IMR-90 (cell line): Measurements from ENCODE around the gene DNAJC17. TPM values are rescaled to one million over a fixed set of nuclear protein-coding genes. Genes with fewer than 3 reads are reported as not detected.

ENCODE experiments used
- ATAC-seq: fragments of 200-7000 bp; cut with Tn5 transposase; 2 replicates; pipeline ENCODE4 v1.9.1; 2020; ENCODE audit warnings: low read depth, mild to moderate bottlenecking, moderate library complexity
- BruUV-seq: library from RNA; stranded (reverse); fragments of 400-500 nt; replicated peaks from 2 replicates; lab custom pipeline; 2021; lab: Mats Ljungman, UMichigan
- CTCF ChIA-PET: fragments of 300-600 bp; formaldehyde crosslinking; extraction: SDS; loops from one replicate; lab custom pipeline; 2021; ENCODE audit warnings: antibody characterized with exemption; lab: Yijun Ruan, JAX
- POLR2A ChIA-PET: fragments of 300-600 bp; sonication (Branson Sonifier 250); formaldehyde crosslinking; loops from one replicate; lab custom pipeline; 2022; ENCODE audit warnings: antibody characterized with exemption; ENCODE audit not compliant: unreplicated experiment; lab: Charles Lee
- DNase-seq: peaks from one replicate; pipeline ENCODE4 v3.0.0; 2013
- H2AFZ ChIP-seq: replicated peaks from 2 replicates; pipeline ENCODE3; 2013; ENCODE audit warnings: low read length, mild to moderate bottlenecking; ENCODE audit not compliant: poor library complexity
- H2AK5ac ChIP-seq: 2 replicates; pipeline ENCODE4 v1.6.1; 2013; ENCODE audit warnings: low read depth, low read length, inconsistent platforms
- H2AK9ac ChIP-seq: replicated peaks from 2 replicates; pipeline ENCODE3; 2013; ENCODE audit warnings: mild to moderate bottlenecking, low read depth, low read length, moderate library complexity; ENCODE audit not compliant: poor library complexity
- H2BK120ac ChIP-seq: 2 replicates; pipeline ENCODE4 v1.6.1; 2013; ENCODE audit warnings: low read depth, low read length, inconsistent platforms
- H2BK15ac ChIP-seq: 3 replicates; pipeline ENCODE4 v1.6.1; 2013; ENCODE audit warnings: low read depth, low read length, inconsistent platforms
- H2BK20ac ChIP-seq: 2 replicates; pipeline ENCODE4 v1.6.1; 2013; ENCODE audit warnings: low read depth, mild to moderate bottlenecking, inconsistent platforms, low read length, moderate library complexity
- H2BK5ac ChIP-seq: 2 replicates; pipeline ENCODE4 v1.6.1; 2013; ENCODE audit warnings: mild to moderate bottlenecking, low read depth, low read length, inconsistent platforms; ENCODE audit not compliant: poor library complexity, severe bottlenecking
- H3K14ac ChIP-seq: replicated peaks from 2 replicates; pipeline ENCODE4 v1.6.1; 2013; ENCODE audit warnings: low read depth, low read length, inconsistent platforms
- H3K18ac ChIP-seq: 2 replicates; pipeline ENCODE4 v1.6.1; 2013; ENCODE audit warnings: low read depth, low read length, control low read depth
- H3K23ac ChIP-seq: 2 replicates; pipeline ENCODE4 v1.6.1; 2013; ENCODE audit warnings: low read depth, low read length, inconsistent platforms
- H3K27ac ChIP-seq: 2 replicates; pipeline ENCODE4 v1.5.1; 2013; ENCODE audit warnings: mild to moderate bottlenecking, control low read depth, low read length; ENCODE audit not compliant: insufficient read depth
- H3K27me3 ChIP-seq: 2 replicates; pipeline ENCODE4 v1.6.1; 2013; ENCODE audit warnings: low read length; ENCODE audit not compliant: control insufficient read depth, insufficient read depth
- H3K36me3 ChIP-seq: 2 replicates; pipeline ENCODE4 v1.6.1; 2013; ENCODE audit warnings: low read length, mixed read lengths; ENCODE audit not compliant: control insufficient read depth, insufficient read depth
- H3K4ac ChIP-seq: 2 replicates; pipeline ENCODE4 v1.6.1; 2013; ENCODE audit warnings: low read depth, low read length, inconsistent platforms
- H3K4me1 ChIP-seq: 2 replicates; pipeline ENCODE4 v1.6.1; 2013; ENCODE audit warnings: low read length, mixed read lengths; ENCODE audit not compliant: control insufficient read depth, insufficient read depth
- H3K4me2 ChIP-seq: 2 replicates; pipeline ENCODE4 v1.6.1; 2013; ENCODE audit warnings: low read depth, mild to moderate bottlenecking, control low read depth, low read length, moderate library complexity
- H3K4me3 ChIP-seq: 2 replicates; pipeline ENCODE4 v1.5.1; 2013; ENCODE audit warnings: low read depth, mild to moderate bottlenecking, control low read depth, low read length, moderate library complexity; ENCODE audit not compliant: insufficient read depth
- H3K56ac ChIP-seq: 2 replicates; pipeline ENCODE4 v1.6.1; 2013; ENCODE audit warnings: low read length, inconsistent platforms; ENCODE audit not compliant: insufficient read depth; ENCODE audit errors: extremely low read depth
- H3K79me1 ChIP-seq, 2 experiments: 2 replicates each; pipeline ENCODE4 v1.6.1; 2013; ENCODE audit warnings: low read length in 2 of 2, inconsistent platforms in 1 of 2, low read depth in 1 of 2
- H3K9ac ChIP-seq: 2 replicates; pipeline ENCODE4 v1.6.1; 2013; ENCODE audit warnings: low read depth, low read length, control low read depth
- H3K9me1 ChIP-seq: 2 replicates; pipeline ENCODE4 v1.6.1; 2013; ENCODE audit warnings: low read length, inconsistent platforms; ENCODE audit not compliant: insufficient read depth
- H3K9me3 ChIP-seq: 2 replicates; pipeline ENCODE4 v1.6.1; 2013; ENCODE audit warnings: low read length; ENCODE audit not compliant: control insufficient read depth, insufficient read depth
- H4K20me1 ChIP-seq: 2 replicates; pipeline ENCODE4 v1.6.1; 2013; ENCODE audit warnings: low read length, inconsistent platforms; ENCODE audit not compliant: insufficient read depth
- H4K5ac ChIP-seq: 2 replicates; pipeline ENCODE4 v1.6.1; 2013; ENCODE audit warnings: mild to moderate bottlenecking, low read depth, low read length, control low read depth
- H4K8ac ChIP-seq, 2 experiments: 2 replicates each; pipeline ENCODE4 v1.6.1; 2013; ENCODE audit warnings: low read depth in 2 of 2, low read length in 2 of 2, control low read depth in 1 of 2, inconsistent platforms in 1 of 2
- H4K91ac ChIP-seq: 2 replicates; pipeline ENCODE4 v1.6.1; 2013; ENCODE audit warnings: low read depth, low read length, inconsistent platforms; ENCODE audit not compliant: insufficient read depth
- CEBPB ChIP-seq: IDR thresholded peaks from 2 replicates; pipeline ENCODE4 v1.6.1; 2012; ENCODE audit warnings: low read depth, low read length, improper control_type of control experiment
- MAFK ChIP-seq: IDR thresholded peaks from 2 replicates; pipeline ENCODE4 v1.6.1; 2012; ENCODE audit warnings: low read depth, low read length, improper control_type of control experiment
- MXI1 ChIP-seq: IDR thresholded peaks from 2 replicates; pipeline ENCODE4 v1.6.1; 2012; ENCODE audit warnings: low read depth, mild to moderate bottlenecking, low read length, moderate library complexity, borderline replicate concordance
- POLR2A ChIP-seq: IDR thresholded peaks from 2 replicates; pipeline ENCODE4 v1.6.1; 2012; ENCODE audit warnings: mild to moderate bottlenecking, low read depth, low read length
- RAD21 ChIP-seq: IDR thresholded peaks from 2 replicates; pipeline ENCODE4 v1.6.1; 2012; ENCODE audit warnings: low read length, improper control_type of control experiment
- SMC3 ChIP-seq: fragments of 150-350 bp; IDR thresholded peaks from 2 replicates; pipeline ENCODE4 v1.6.1; 2016; ENCODE audit warnings: low read depth, mild to moderate bottlenecking, antibody characterized with exemption, low read length, moderate library complexity
- WGBS, 2 experiments: methylation state at CpG; one replicate each; pipeline versions ENCODE4 v1.1.5 to v1.1.7; 2013; ENCODE audit warnings: missing lambda C conversion rate in 2 of 2; ENCODE audit not compliant: insufficient read length in 1 of 2; ENCODE audit errors: extremely low coverage in 2 of 2; 5-methylcytosine and 5-hydroxymethylcytosine counted together
- dilution Hi-C: fragments of 300-500 bp; cut with HindIII; formaldehyde crosslinking; loops from one replicate; pipeline ENCODE4 v1.14.3; 2018; ENCODE audit warnings: low sequenced_read_pairs; ENCODE audit not compliant: unreplicated experiment
- in situ Hi-C: fragments of 300-500 bp; cut with MboI; formaldehyde crosslinking; loops from 3 replicates; pipeline ENCODE4 v1.14.3; 2019; ENCODE audit warnings: low sequenced_read_pairs, inconsistent platforms, mixed read lengths
- intact Hi-C: fragments of 100-400 bp; cut with micrococcal nuclease; formaldehyde crosslinking; loops from 2 replicates; pipeline ENCODE4 v1.10.0; 2022
- polyA plus RNA-seq, 3 experiments: library from polyadenylated mRNA; depleted of rRNA; stranded (reverse); fragments of >200 nt; gene quantifications; 2 replicates each; pipeline ENCODE4 v1.2.3, GENCODE V29; 2012; ENCODE audit warnings: low replicate concordance in 1 of 3
- total RNA-seq: library from RNA; depleted of rRNA; stranded (reverse); fragments of >200 nt; gene quantifications from 2 replicates; pipeline ENCODE4 v1.2.3, GENCODE V29; 2012
- TF ChIP-seq, protein P1 (sequence below): fragments of 150-350 bp; IDR thresholded peaks from 2 replicates; pipeline ENCODE4 v1.6.1; 2017; ENCODE audit warnings: mild to moderate bottlenecking, antibody characterized with exemption, low read length, low read depth
- TF ChIP-seq, protein P2 (sequence below): conservative IDR thresholded peaks from 2 replicates; pipeline ENCODE4 v1.5.1; 2012; ENCODE audit warnings: mild to moderate bottlenecking, low read depth, low read length, improper control_type of control experiment

DNAJC17 gene
- total and polyA plus RNA-seq, 2 of the 4 experiments (the other 2 are of a cell fraction) = 58.6 to 107 TPM

DNA sequence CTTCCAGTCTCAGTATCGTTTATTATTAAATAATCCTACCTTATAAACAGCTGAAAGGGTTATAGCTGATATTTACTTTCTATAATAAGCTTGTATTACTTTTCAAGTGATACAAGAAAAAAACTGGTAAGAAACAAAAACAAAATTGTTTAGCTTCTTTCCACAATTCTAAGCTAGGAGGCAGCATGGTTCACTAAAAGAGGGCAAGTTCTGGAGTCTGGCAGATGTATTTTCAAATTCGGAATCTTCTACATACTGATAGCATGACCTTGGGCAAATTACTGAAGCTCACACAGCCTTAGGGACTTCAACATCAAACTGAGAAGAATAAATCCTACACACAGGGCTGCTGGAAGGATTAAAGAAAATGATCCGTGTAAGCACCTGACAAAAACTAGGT, 22.1 kb downstream of the DNAJC17 start:
- no peak overlapping the region for H3K9ac ChIP-seq
- H2BK15ac ChIP-seq = no peak overlapping the region
- ChIA-PET POLR2A (no interaction called here), CTCF (interaction anchor here (0.7 to 1.1 kb wide), 4 partner anchors 8 to 109 kb away, joined by 3 to 6 read pairs (median 4); partner anchors contain the start of gene VPS18)
- no peak overlapping the region; the same call in 1 of the 2 replicates for H2BK20ac ChIP-seq
- no peaks in the 10 kb centered on the region for H3K36me3 ChIP-seq
- H3K18ac ChIP-seq = no peak overlapping the region
- no peak overlapping the region; the same call in 1 of the 2 replicates for H3K4ac ChIP-seq
- H3K14ac ChIP-seq = peak overlapping the region; percentile 37; the same call in 1 of the 2 replicates
- BruUV-seq = no TSS peak
- no peak overlapping the region for H3K27ac ChIP-seq
- in situ Hi-C loops = no loop called here
- no peak overlapping the region for H2AK5ac ChIP-seq
- no peak overlapping the region for H3K4me2 ChIP-seq
- peaks cover 50% of the 10 kb centered on the region for H4K20me1 ChIP-seq
- H3K9me3 ChIP-seq = no peaks in the 10 kb centered on the region
- TF ChIP-seq, protein P1, sequence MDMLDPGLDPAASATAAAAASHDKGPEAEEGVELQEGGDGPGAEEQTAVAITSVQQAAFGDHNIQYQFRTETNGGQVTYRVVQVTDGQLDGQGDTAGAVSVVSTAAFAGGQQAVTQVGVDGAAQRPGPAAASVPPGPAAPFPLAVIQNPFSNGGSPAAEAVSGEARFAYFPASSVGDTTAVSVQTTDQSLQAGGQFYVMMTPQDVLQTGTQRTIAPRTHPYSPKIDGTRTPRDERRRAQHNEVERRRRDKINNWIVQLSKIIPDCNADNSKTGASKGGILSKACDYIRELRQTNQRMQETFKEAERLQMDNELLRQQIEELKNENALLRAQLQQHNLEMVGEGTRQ = no peak
- TF ChIP-seq RAD21 = peak; percentile 27; the same call in 1 of the 2 replicates
- TF ChIP-seq MAFK = no peak
- TF ChIP-seq SMC3 = no peak
- TF ChIP-seq, protein P2, sequence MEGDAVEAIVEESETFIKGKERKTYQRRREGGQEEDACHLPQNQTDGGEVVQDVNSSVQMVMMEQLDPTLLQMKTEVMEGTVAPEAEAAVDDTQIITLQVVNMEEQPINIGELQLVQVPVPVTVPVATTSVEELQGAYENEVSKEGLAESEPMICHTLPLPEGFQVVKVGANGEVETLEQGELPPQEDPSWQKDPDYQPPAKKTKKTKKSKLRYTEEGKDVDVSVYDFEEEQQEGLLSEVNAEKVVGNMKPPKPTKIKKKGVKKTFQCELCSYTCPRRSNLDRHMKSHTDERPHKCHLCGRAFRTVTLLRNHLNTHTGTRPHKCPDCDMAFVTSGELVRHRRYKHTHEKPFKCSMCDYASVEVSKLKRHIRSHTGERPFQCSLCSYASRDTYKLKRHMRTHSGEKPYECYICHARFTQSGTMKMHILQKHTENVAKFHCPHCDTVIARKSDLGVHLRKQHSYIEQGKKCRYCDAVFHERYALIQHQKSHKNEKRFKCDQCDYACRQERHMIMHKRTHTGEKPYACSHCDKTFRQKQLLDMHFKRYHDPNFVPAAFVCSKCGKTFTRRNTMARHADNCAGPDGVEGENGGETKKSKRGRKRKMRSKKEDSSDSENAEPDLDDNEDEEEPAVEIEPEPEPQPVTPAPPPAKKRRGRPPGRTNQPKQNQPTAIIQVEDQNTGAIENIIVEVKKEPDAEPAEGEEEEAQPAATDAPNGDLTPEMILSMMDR = peak; percentile 31
- no peak for TF ChIP-seq POLR2A
- TF ChIP-seq MXI1 = no peak
- TF ChIP-seq CEBPB = no peak
- H2AK9ac ChIP-seq = no peak overlapping the region
- peaks cover 10% of the 10 kb centered on the region for H3K4me1 ChIP-seq
- no peak overlapping the region for H4K5ac ChIP-seq
- H3K79me1 ChIP-seq = peaks cover 38 to 61% of the 10 kb centered on the region in 2 experiments
- no peak overlapping the region for H4K91ac ChIP-seq
- H3K4me3 ChIP-seq = no peak overlapping the region
- no peak overlapping the region for H3K23ac ChIP-seq
- ATAC-seq (no peak), DNase-seq (no peak)
- intact Hi-C loops = no loop called here
- H3K27me3 ChIP-seq = no peaks in the 10 kb centered on the region
- H2BK120ac ChIP-seq = no peak overlapping the region
- H4K8ac ChIP-seq = no peak overlapping the region
- peaks cover 4% of the 10 kb centered on the region; the same call in 1 of the 2 replicates for H3K9me1 ChIP-seq
- no peak overlapping the region for H2AFZ ChIP-seq
- no CpG with 5 or more reads among the region's 3 CpGs for WGBS, 2 experiments
- no peak overlapping the region for H3K56ac ChIP-seq
- dilution Hi-C loops = no loop called here
- no peak overlapping the region for H2BK5ac ChIP-seq
